ENCODE measurements around the gene LIMK1.
"Not testable (repeated sequence)": the region's sequence is repeated elsewhere in the genome, so short reads cannot be mapped to it uniquely, and the experiment has no call there.

LIMK1 gene

DNA sequence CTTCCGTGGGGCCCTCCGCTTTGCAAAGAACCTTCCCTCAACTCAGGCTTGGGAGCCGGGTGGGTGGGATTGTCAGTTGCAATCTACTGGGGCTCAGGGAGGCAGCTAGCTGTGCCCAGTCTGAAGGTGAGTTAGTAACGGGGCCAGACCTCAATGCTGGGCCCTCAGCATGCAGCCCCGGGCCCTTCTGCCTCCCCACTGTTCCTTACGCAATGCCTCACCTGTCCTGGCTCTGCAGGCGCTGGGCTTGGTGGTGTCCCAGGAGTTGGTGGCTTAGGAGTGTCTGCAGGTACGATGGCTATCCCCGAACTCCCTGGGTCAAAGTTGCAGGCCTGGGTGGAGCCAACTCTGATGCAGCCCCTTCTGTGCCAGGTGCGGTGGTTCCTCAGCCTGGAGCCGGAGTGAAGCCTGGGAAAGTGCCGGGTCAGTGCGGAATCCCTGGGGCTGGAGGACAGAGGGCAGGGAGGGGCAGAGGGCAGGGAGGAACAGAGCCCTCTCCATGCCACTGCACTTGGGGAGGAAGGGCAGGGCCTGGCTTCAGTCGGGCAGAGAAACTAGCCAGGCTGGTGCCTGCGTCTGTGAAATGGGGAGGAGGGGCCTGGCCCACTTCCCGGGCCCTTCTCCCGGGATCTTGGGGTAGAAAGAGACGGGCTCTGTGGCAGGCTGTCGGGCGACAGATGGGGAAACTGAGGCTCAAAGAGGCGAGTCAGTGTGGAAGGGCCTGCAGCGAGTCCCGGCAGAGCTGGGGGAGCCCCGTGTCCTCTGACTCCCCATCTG is 40.7 kb upstream of the LIMK1 start:
- no peaks in the 10 kb centered on the region for H3K9me2 ChIP-seq (replicated peaks; ENCODE audit: low read depth, low read length)
- no peaks in the 10 kb centered on the region for H3K9me3 ChIP-seq (ENCODE audit: insufficient read depth, low read depth, low read length)
- no peak overlapping the region for H3K9ac ChIP-seq (ENCODE audit: low read depth, low read length, poor library complexity, severe bottlenecking)
- H3K27me3 ChIP-seq (ENCODE audit: insufficient read depth, low read length, poor library complexity, severe bottlenecking) = no peaks in the 10 kb centered on the region
- H3K4me2 ChIP-seq (ENCODE audit: low read depth, low read length, poor library complexity, severe bottlenecking) = no peak overlapping the region
- H3K36me3 ChIP-seq (ENCODE audit: insufficient read depth, low read length) = no peaks in the 10 kb centered on the region
- no peaks in the 10 kb centered on the region for H3F3A ChIP-seq (ENCODE audit: low read depth)
- H3K4me1 ChIP-seq (ENCODE audit: insufficient read depth, low read length, poor library complexity, severe bottlenecking) = peaks cover 10% of the 10 kb centered on the region
- H3K4me3 ChIP-seq (ENCODE audit: low read length, poor library complexity, severe bottlenecking) = no peak overlapping the region
- H4K20me1 ChIP-seq (ENCODE audit: insufficient read depth, low read length, poor library complexity, severe bottlenecking) = no peaks in the 10 kb centered on the region
- no peaks in the 10 kb centered on the region for H3K79me2 ChIP-seq (ENCODE audit: insufficient read depth, low read length)
- no peak overlapping the region for H2AFZ ChIP-seq (ENCODE audit: low read length)
- TF ChIP-seq EZH2phosphoT487 (IDR thresholded peaks at IDR 0.05; ENCODE audit: borderline replicate concordance) = no peak
- TF ChIP-seq, protein P1, sequence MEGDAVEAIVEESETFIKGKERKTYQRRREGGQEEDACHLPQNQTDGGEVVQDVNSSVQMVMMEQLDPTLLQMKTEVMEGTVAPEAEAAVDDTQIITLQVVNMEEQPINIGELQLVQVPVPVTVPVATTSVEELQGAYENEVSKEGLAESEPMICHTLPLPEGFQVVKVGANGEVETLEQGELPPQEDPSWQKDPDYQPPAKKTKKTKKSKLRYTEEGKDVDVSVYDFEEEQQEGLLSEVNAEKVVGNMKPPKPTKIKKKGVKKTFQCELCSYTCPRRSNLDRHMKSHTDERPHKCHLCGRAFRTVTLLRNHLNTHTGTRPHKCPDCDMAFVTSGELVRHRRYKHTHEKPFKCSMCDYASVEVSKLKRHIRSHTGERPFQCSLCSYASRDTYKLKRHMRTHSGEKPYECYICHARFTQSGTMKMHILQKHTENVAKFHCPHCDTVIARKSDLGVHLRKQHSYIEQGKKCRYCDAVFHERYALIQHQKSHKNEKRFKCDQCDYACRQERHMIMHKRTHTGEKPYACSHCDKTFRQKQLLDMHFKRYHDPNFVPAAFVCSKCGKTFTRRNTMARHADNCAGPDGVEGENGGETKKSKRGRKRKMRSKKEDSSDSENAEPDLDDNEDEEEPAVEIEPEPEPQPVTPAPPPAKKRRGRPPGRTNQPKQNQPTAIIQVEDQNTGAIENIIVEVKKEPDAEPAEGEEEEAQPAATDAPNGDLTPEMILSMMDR (conservative IDR thresholded peaks at IDR 0.05; ENCODE audit: low read length) = no peak

DNA sequence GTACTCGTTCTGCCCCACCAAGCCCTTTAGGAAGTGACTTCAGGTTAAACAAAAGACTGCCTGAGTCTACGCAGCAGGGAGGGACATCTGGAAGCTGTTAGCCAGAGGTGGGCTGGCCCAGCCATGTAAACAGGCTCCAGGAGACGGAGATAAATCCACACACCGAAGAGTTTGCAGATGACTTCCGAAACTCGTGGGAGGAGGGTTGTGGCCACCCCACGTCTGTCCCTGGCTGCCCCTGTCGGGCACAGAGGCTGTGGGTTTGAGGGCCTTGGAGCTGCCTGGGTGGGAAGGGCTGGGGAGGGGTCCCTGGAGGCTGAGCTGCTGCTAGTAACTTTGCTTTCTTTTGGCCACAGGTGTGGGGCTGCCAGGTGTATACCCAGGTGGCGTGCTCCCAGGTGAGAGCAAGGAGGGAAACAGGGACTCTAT is 40.1 kb upstream of the LIMK1 start:
- Histone ChIP-seq H3K4me2 (ENCODE audit: low read depth, low read length, poor library complexity, severe bottlenecking) (no peak overlapping the region), H3K4me1 (ENCODE audit: insufficient read depth, low read length, poor library complexity, severe bottlenecking) (peaks cover 10% of the 10 kb centered on the region), H3K79me2 (ENCODE audit: insufficient read depth, low read length) (no peaks in the 10 kb centered on the region), H3K9me3 (ENCODE audit: insufficient read depth, low read depth, low read length) (no peaks in the 10 kb centered on the region), H3K27me3 (ENCODE audit: insufficient read depth, low read length, poor library complexity, severe bottlenecking) (no peaks in the 10 kb centered on the region), H3K4me3 (ENCODE audit: low read length, poor library complexity, severe bottlenecking) (no peak overlapping the region), H4K20me1 (ENCODE audit: insufficient read depth, low read length, poor library complexity, severe bottlenecking) (no peaks in the 10 kb centered on the region), H3K9me2 (replicated peaks; ENCODE audit: low read depth, low read length) (no peaks in the 10 kb centered on the region), H3F3A (ENCODE audit: low read depth) (no peaks in the 10 kb centered on the region), H2AFZ (ENCODE audit: low read length) (no peak overlapping the region), H3K9ac (ENCODE audit: low read depth, low read length, poor library complexity, severe bottlenecking) (no peak overlapping the region), H3K36me3 (ENCODE audit: insufficient read depth, low read length) (no peaks in the 10 kb centered on the region)
- no peak for TF ChIP-seq EZH2phosphoT487 (IDR thresholded peaks at IDR 0.05; ENCODE audit: borderline replicate concordance)
- TF ChIP-seq, protein P1 (conservative IDR thresholded peaks at IDR 0.05; ENCODE audit: low read length) = no peak

DNA sequence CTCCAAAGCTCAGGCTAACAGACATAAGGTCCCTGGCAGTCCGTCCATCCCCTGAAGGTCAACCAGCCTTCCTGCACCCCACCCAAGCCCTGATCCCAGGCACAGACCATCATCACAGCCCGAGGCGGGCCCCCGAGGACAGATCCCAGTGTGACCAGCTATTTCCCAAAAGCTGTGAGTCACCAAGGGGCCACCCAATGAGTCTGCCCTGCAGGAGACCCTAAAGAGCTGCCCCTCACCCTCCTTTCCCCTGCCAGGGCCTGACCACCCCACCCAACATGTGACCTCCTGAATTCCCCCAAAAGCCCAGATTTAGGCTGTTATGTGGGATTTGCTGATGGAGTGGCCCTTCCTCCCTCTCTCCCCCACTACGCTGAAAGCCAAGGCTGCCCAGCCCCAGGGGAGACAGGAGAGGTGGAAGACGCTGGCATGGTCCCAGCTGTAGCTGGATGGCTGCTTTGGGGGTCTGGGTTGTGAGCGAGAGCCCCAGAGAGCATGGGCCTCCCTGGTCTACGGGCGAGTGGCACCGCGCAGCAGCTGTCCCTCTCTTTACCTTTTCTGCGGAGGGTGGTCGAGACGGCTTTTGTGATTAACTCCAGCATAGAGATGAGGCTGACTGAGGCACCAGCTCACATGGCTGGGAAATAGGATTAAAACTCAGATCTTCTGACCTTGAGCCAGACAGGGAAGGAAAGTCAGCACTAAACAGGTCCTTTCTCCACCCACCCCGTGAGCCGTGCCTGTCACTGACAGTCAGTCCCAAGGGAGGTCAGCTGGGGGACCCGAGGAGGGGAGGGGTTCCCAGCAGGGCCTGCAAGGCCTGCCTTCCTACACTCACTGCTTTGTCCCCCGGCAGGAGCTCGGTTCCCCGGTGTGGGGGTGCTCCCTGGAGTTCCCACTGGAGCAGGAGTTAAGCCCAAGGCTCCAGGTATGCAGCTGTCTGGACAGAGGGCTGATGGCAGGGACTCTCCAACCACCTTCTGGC is 38.9 kb upstream of the LIMK1 start:
- Histone ChIP-seq H2AFZ (ENCODE audit: low read length) (no peak overlapping the region), H3K4me2 (ENCODE audit: low read depth, low read length, poor library complexity, severe bottlenecking) (no peak overlapping the region), H3K36me3 (ENCODE audit: insufficient read depth, low read length) (no peaks in the 10 kb centered on the region), H3K4me3 (ENCODE audit: low read length, poor library complexity, severe bottlenecking) (no peak overlapping the region), H4K20me1 (ENCODE audit: insufficient read depth, low read length, poor library complexity, severe bottlenecking) (no peaks in the 10 kb centered on the region), H3K79me2 (ENCODE audit: insufficient read depth, low read length) (no peaks in the 10 kb centered on the region), H3K9me2 (replicated peaks; ENCODE audit: low read depth, low read length) (no peaks in the 10 kb centered on the region), H3K27me3 (ENCODE audit: insufficient read depth, low read length, poor library complexity, severe bottlenecking) (no peaks in the 10 kb centered on the region), H3K4me1 (ENCODE audit: insufficient read depth, low read length, poor library complexity, severe bottlenecking) (peaks cover 7% of the 10 kb centered on the region), H3K9me3 (ENCODE audit: insufficient read depth, low read depth, low read length) (no peaks in the 10 kb centered on the region), H3K9ac (ENCODE audit: low read depth, low read length, poor library complexity, severe bottlenecking) (no peak overlapping the region), H3F3A (ENCODE audit: low read depth) (no peaks in the 10 kb centered on the region)
- no peak for TF ChIP-seq EZH2phosphoT487 (IDR thresholded peaks at IDR 0.05; ENCODE audit: borderline replicate concordance)
- TF ChIP-seq, protein P1 (conservative IDR thresholded peaks at IDR 0.05; ENCODE audit: low read length) = no peak

DNA sequence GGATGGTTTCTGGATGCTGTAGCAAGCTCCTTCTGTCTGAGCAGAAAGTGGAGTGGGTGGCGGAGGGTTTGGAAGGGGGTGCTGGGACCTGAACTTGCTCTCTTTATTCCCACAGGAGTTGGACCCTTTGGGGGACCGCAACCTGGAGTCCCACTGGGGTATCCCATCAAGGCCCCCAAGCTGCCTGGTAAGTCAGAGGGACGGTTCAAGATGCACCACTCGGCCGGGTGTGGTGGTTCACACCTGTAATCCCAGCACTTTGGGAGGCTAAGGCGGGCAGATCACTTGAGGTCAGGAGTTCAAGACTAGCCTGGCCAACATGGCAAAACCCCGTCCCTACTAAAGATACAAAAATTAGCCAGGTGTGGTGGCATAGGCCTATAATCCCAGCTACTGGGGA is 37.0 kb upstream of the LIMK1 start:
- H3K27me3 ChIP-seq (ENCODE audit: insufficient read depth, low read length, poor library complexity, severe bottlenecking); H3K36me3 ChIP-seq (ENCODE audit: insufficient read depth, low read length); H2AFZ ChIP-seq (ENCODE audit: low read length): not testable (repeated sequence)

More for the DNA sequence above, 37.0 kb upstream of the LIMK1 start:
- H3K9ac ChIP-seq (ENCODE audit: low read depth, low read length, poor library complexity, severe bottlenecking); H3K4me1 ChIP-seq (ENCODE audit: insufficient read depth, low read length, poor library complexity, severe bottlenecking); H4K20me1 ChIP-seq (ENCODE audit: insufficient read depth, low read length, poor library complexity, severe bottlenecking); H3K9me3 ChIP-seq (ENCODE audit: insufficient read depth, low read depth, low read length); H3K79me2 ChIP-seq (ENCODE audit: insufficient read depth, low read length); H3K4me2 ChIP-seq (ENCODE audit: low read depth, low read length, poor library complexity, severe bottlenecking); H3K4me3 ChIP-seq (ENCODE audit: low read length, poor library complexity, severe bottlenecking); H3F3A ChIP-seq (ENCODE audit: low read depth); H3K9me2 ChIP-seq (replicated peaks; ENCODE audit: low read depth, low read length): not testable (repeated sequence)
